H9 (cell line): Measurements from ENCODE around the gene GALNT15. TPM values are rescaled to one million over a fixed set of nuclear protein-coding genes. Genes with fewer than 3 reads are reported as not detected.

ENCODE experiments used
- DNase-seq: peaks from one replicate; pipeline ENCODE4 v3.0.0-alpha.2; 2017
- H2AFZ ChIP-seq: one replicate; pipeline ENCODE4 v1.6.1; 2013; ENCODE audit warnings: mild to moderate bottlenecking, low read length, control low read depth, moderate library complexity
- H2AK5ac ChIP-seq: 2 replicates; pipeline ENCODE4 v1.6.1; 2013; ENCODE audit warnings: low read length, control low read depth, mixed read lengths; ENCODE audit not compliant: insufficient read length
- H2BK120ac ChIP-seq: one replicate; pipeline ENCODE4 v1.6.1; 2013; ENCODE audit warnings: low read depth, mild to moderate bottlenecking, low read length, control low read depth, inconsistent platforms; ENCODE audit not compliant: poor library complexity, severe bottlenecking
- H2BK12ac ChIP-seq: 2 replicates; pipeline ENCODE4 v1.6.1; 2013; ENCODE audit warnings: low read length, control low read depth, mixed read lengths, low read depth; ENCODE audit not compliant: insufficient read length
- H2BK15ac ChIP-seq: 2 replicates; pipeline ENCODE4 v1.6.1; 2013; ENCODE audit warnings: low read depth, low read length, control low read depth
- H2BK20ac ChIP-seq: one replicate; pipeline ENCODE4 v1.6.1; 2013; ENCODE audit warnings: low read depth, mild to moderate bottlenecking, low read length, control low read depth, inconsistent platforms; ENCODE audit not compliant: poor library complexity, severe bottlenecking
- H2BK5ac ChIP-seq: 2 replicates; pipeline ENCODE4 v1.6.1; 2013; ENCODE audit warnings: low read length, control low read depth, mixed read lengths; ENCODE audit not compliant: insufficient read length
- H3K14ac ChIP-seq: 2 replicates; pipeline ENCODE4 v1.6.1; 2013; ENCODE audit warnings: low read length, control low read depth; ENCODE audit not compliant: insufficient read depth
- H3K18ac ChIP-seq: 2 replicates; pipeline ENCODE4 v1.6.1; 2013; ENCODE audit warnings: low read depth, mild to moderate bottlenecking, mixed read lengths, low read length, control low read depth; ENCODE audit not compliant: insufficient read length
- H3K23ac ChIP-seq: 2 replicates; pipeline ENCODE4 v1.6.1; 2013; ENCODE audit warnings: low read length, control low read depth, mixed read lengths, low read depth; ENCODE audit not compliant: insufficient read length
- H3K23me2 ChIP-seq: 2 replicates; pipeline ENCODE4 v1.6.1; 2013; ENCODE audit warnings: low read depth, mild to moderate bottlenecking, mixed read lengths, low read length, control low read depth; ENCODE audit not compliant: insufficient read length, poor library complexity, severe bottlenecking
- H3K27ac ChIP-seq: 2 replicates; pipeline ENCODE4 v1.5.1; 2013; ENCODE audit warnings: low read length, control low read depth, mixed read lengths, low read depth; ENCODE audit not compliant: insufficient read length
- H3K27me3 ChIP-seq: 2 replicates; pipeline ENCODE4 v1.6.1; 2013; ENCODE audit warnings: low read length, control low read depth, inconsistent platforms; ENCODE audit not compliant: insufficient read depth
- H3K4ac ChIP-seq: 2 replicates; pipeline ENCODE4 v1.6.1; 2013; ENCODE audit warnings: low read depth, mild to moderate bottlenecking, control low read depth, inconsistent platforms, low read length, moderate library complexity
- H3K4me1 ChIP-seq: 2 replicates; pipeline ENCODE4 v1.6.1; 2013; ENCODE audit warnings: low read length, control low read depth, inconsistent platforms; ENCODE audit not compliant: insufficient read depth
- H3K4me2 ChIP-seq: 2 replicates; pipeline ENCODE4 v1.6.1; 2013; ENCODE audit warnings: low read length, control low read depth, mixed read lengths; ENCODE audit not compliant: insufficient read length, insufficient read depth
- H3K56ac ChIP-seq: 2 replicates; pipeline ENCODE4 v1.6.1; 2013; ENCODE audit warnings: low read depth, mild to moderate bottlenecking, mixed read lengths, low read length, control low read depth; ENCODE audit not compliant: insufficient read length
- H3K79me1 ChIP-seq: 2 replicates; pipeline ENCODE4 v1.6.1; 2013; ENCODE audit warnings: low read depth, mild to moderate bottlenecking, moderate library complexity, low read length, control low read depth, inconsistent platforms; ENCODE audit not compliant: insufficient read depth, poor library complexity, severe bottlenecking
- H3K79me2 ChIP-seq: 2 replicates; pipeline ENCODE4 v1.6.1; 2013; ENCODE audit warnings: low read length, control low read depth, inconsistent platforms; ENCODE audit not compliant: insufficient read depth
- H3K9ac ChIP-seq: 2 replicates; pipeline ENCODE4 v1.6.1; 2013; ENCODE audit warnings: low read length, control low read depth, mixed read lengths; ENCODE audit not compliant: insufficient read length; ENCODE audit errors: extremely low read depth
- H3K9me3 ChIP-seq: one replicate; pipeline ENCODE4 v1.6.1; 2013; ENCODE audit warnings: low read depth, low read length, inconsistent platforms; ENCODE audit not compliant: control insufficient read depth
- H3T11ph ChIP-seq: one replicate; pipeline ENCODE4 v1.6.1; 2013; ENCODE audit warnings: mild to moderate bottlenecking, low read length, control low read depth, inconsistent platforms
- H4K20me1 ChIP-seq: one replicate; pipeline ENCODE4 v1.6.1; 2013; ENCODE audit not compliant: control insufficient read depth, insufficient read length, insufficient read depth
- H4K5ac ChIP-seq: 2 replicates; pipeline ENCODE4 v1.6.1; 2013; ENCODE audit warnings: low read depth, mild to moderate bottlenecking, mixed read lengths, low read length, control low read depth; ENCODE audit not compliant: insufficient read length
- H4K8ac ChIP-seq: replicated peaks from 2 replicates; pipeline ENCODE4 v1.6.1; 2013; ENCODE audit warnings: low read length, control low read depth, mixed read lengths, low read depth; ENCODE audit not compliant: insufficient read length
- H4K91ac ChIP-seq: 2 replicates; pipeline ENCODE4 v1.6.1; 2013; ENCODE audit warnings: low read depth, mild to moderate bottlenecking, moderate library complexity, mixed read lengths, low read length, control low read depth; ENCODE audit not compliant: insufficient read length
- H3K27ac Mint-ChIP-seq, 3 experiments: 2 replicates in 2 of 3; 3 replicates in 1 of 3; pipeline ENCODE4 v1.8.0; 2020 to 2021; ENCODE audit warnings: mixed read lengths in 3 of 3, mild to moderate bottlenecking in 1 of 3, moderate library complexity in 1 of 3
- H3K27me3 Mint-ChIP-seq: 2 replicates; pipeline ENCODE4 v1.8.0; 2021; ENCODE audit warnings: low read depth, mild to moderate bottlenecking, moderate library complexity, mixed read lengths
- H3K36me3 Mint-ChIP-seq, 3 experiments: 2 replicates in 2 of 3; 3 replicates in 1 of 3; pipeline ENCODE4 v1.8.0; 2020 to 2021; ENCODE audit warnings: low read depth in 3 of 3, mixed read lengths in 3 of 3; ENCODE audit not compliant: insufficient read depth in 1 of 3
- H3K4me1 Mint-ChIP-seq, 2 experiments: 2 replicates each; pipeline ENCODE4 v1.8.0; 2020; ENCODE audit warnings: mixed read lengths in 2 of 2
- H3K4me3 Mint-ChIP-seq, 2 experiments: 2 replicates in 1 of 2; 3 replicates in 1 of 2; pipeline ENCODE4 v1.8.0; 2020 to 2021; ENCODE audit warnings: mild to moderate bottlenecking in 2 of 2, mixed read lengths in 2 of 2, moderate library complexity in 1 of 2
- H3K9me3 Mint-ChIP-seq, 2 experiments: 2 replicates in 1 of 2; 3 replicates in 1 of 2; pipeline ENCODE4 v1.8.0; 2020; ENCODE audit warnings: mild to moderate bottlenecking in 2 of 2, mixed read lengths in 2 of 2, moderate library complexity in 1 of 2
- WGBS: extraction: QIAGEN DNeasy Blood & Tissue Kit; methylation state at CpG from one replicate; pipeline ENCODE4 v1.1.7; 2013; ENCODE audit warnings: missing lambda C conversion rate, low lambda C conversion rate, mixed read lengths; ENCODE audit not compliant: insufficient read length; ENCODE audit errors: extremely low coverage; 5-methylcytosine and 5-hydroxymethylcytosine counted together
- total RNA-seq: library from RNA; stranded (reverse); gene quantifications from 2 replicates; pipeline ENCODE4 v1.2.1, GENCODE V29; 2021
- TF ChIP-seq, protein P1 (sequence below): fragments of 200-600 bp; sonication (generic); conservative IDR thresholded peaks from 3 replicates; pipeline ENCODE4 v1.8.0; 2021; ENCODE audit warnings: antibody characterized with exemption, mild to moderate bottlenecking

The GALNT15 gene
- total RNA-seq, 1 experiment from 2014 or later = 0.04 TPM

DNA sequence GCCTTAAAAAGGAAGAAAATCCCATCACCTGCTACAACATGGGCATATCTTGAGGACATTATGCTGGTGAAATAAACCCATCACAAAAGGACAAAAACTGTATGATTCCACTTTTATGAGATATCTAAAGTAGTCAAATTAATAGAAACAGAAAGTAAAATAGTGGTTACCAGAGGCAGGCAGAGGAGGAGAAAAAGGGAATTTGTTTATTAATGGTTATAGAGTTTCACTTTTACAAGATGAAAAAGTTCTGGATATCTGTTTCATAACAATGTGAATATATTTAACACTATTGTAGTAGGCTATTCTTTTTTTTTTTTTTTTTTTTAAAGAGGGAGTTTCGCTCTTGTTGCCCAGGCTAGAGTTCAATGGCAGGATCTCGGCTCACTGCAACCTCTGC is 49.8 kb downstream of the GALNT15 start:
- Histone ChIP-seq H2AFZ (no peak overlapping the region), H2BK120ac (no peak overlapping the region), H3K23me2 (no peaks in the 10 kb centered on the region), H2BK20ac (no peak overlapping the region), H2BK5ac (no peak overlapping the region), H3K79me1 (no peaks in the 10 kb centered on the region), H4K8ac (no peak overlapping the region), H2AK5ac (no peak overlapping the region), H3K14ac (no peak overlapping the region), H2BK15ac (no peak overlapping the region), H4K5ac (no peak overlapping the region), H4K91ac (no peak overlapping the region), H4K20me1 (no peaks in the 10 kb centered on the region), H3K18ac (no peak overlapping the region), H3K56ac (no peak overlapping the region), H3K9me3 (no peaks in the 10 kb centered on the region), H3T11ph (no peak overlapping the region), H3K27ac (no peak overlapping the region), H2BK12ac (no peak overlapping the region), H3K4ac (no peak overlapping the region), H3K4me2 (no peak overlapping the region), H3K9ac (no peak overlapping the region), H3K23ac (no peak overlapping the region), H3K79me2 (no peaks in the 10 kb centered on the region), H3K4me1 (peaks cover 2% of the 10 kb centered on the region; the same call in 1 of the 2 replicates), H3K27me3 (no peaks in the 10 kb centered on the region)
- no peaks in the 10 kb centered on the region for H3K9me3 Mint-ChIP-seq
- H3K4me1 Mint-ChIP-seq = peaks cover 2 to 3% of the 10 kb centered on the region in 2 experiments; a peak in 1 of 4 replicates
- H3K27ac Mint-ChIP-seq = no peak overlapping the region
- H3K36me3 Mint-ChIP-seq = no peaks in the 10 kb centered on the region; a peak in 1 of 7 replicates
- DNase-seq = no peak
- no CpG with 5 or more reads among the region's 2 CpGs for WGBS
- peaks cover 4% of the 10 kb centered on the region; the same call in 1 of the 2 replicates for H3K27me3 Mint-ChIP-seq
- TF ChIP-seq, protein P1, sequence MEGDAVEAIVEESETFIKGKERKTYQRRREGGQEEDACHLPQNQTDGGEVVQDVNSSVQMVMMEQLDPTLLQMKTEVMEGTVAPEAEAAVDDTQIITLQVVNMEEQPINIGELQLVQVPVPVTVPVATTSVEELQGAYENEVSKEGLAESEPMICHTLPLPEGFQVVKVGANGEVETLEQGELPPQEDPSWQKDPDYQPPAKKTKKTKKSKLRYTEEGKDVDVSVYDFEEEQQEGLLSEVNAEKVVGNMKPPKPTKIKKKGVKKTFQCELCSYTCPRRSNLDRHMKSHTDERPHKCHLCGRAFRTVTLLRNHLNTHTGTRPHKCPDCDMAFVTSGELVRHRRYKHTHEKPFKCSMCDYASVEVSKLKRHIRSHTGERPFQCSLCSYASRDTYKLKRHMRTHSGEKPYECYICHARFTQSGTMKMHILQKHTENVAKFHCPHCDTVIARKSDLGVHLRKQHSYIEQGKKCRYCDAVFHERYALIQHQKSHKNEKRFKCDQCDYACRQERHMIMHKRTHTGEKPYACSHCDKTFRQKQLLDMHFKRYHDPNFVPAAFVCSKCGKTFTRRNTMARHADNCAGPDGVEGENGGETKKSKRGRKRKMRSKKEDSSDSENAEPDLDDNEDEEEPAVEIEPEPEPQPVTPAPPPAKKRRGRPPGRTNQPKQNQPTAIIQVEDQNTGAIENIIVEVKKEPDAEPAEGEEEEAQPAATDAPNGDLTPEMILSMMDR = no peak
- no peak overlapping the region for H3K4me3 Mint-ChIP-seq
